GM06990 (cell line): ENCODE results near the gene TIGIT.

Experiments
- DNase-seq: peaks from one replicate; pipeline ENCODE4 v3.0.0-alpha.2; 2011; ENCODE audit not compliant: insufficient read length; ENCODE audit errors: extremely low read depth
- H3K27me3 ChIP-seq: replicated peaks from 2 replicates; pipeline ENCODE4 v1.6.0; 2011; ENCODE audit warnings: low read length; ENCODE audit not compliant: control insufficient read depth, insufficient read depth
- H3K36me3 ChIP-seq: 2 replicates; pipeline ENCODE4 v1.5.1; 2011; ENCODE audit warnings: low read length; ENCODE audit not compliant: control insufficient read depth, insufficient read depth
- H3K4me3 ChIP-seq: replicated peaks from 2 replicates; pipeline ENCODE4 v1.5.1; 2011; ENCODE audit warnings: low read depth, mild to moderate bottlenecking, control low read depth, low read length
- TF ChIP-seq, protein P1 (sequence below): IDR thresholded peaks from 2 replicates; pipeline ENCODE4 v1.5.1; 2011; ENCODE audit warnings: low read length, control low read depth, mild to moderate bottlenecking, inconsistent platforms; ENCODE audit not compliant: insufficient read depth, poor library complexity, severe bottlenecking

TIGIT gene

DNA sequence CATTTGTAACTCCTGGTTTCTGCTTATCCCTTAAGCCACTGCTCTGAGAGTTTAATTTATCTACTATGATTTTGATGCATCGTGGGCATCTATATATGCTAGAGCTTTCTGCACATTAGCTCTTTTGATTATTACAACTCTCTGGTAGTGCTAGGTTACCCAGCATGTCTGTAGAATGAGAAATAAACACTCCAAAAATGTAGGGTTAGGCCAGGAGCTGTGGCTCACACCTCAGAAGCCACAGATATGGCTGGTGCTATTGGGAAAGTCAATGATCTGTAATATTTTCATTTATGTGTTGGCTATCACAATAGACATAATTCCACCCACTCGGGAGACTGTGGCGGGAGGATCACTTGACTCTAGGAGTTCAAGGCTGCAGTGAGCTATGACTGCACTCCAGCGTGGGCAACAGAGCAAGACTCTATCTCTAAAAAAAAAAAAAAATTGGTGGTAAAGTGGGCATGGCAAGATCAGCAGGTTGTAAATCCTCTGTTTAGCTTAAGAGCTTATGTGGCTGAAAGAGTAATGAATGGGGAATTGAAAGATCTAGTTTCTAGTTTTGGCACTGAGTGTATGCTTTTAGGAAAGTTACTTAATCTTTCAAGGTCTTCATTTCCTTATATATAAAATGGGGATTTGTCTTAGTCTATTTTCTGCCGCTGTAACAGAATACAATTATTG lies 6.3 kb downstream of the TIGIT start:
- TF ChIP-seq, protein P1, sequence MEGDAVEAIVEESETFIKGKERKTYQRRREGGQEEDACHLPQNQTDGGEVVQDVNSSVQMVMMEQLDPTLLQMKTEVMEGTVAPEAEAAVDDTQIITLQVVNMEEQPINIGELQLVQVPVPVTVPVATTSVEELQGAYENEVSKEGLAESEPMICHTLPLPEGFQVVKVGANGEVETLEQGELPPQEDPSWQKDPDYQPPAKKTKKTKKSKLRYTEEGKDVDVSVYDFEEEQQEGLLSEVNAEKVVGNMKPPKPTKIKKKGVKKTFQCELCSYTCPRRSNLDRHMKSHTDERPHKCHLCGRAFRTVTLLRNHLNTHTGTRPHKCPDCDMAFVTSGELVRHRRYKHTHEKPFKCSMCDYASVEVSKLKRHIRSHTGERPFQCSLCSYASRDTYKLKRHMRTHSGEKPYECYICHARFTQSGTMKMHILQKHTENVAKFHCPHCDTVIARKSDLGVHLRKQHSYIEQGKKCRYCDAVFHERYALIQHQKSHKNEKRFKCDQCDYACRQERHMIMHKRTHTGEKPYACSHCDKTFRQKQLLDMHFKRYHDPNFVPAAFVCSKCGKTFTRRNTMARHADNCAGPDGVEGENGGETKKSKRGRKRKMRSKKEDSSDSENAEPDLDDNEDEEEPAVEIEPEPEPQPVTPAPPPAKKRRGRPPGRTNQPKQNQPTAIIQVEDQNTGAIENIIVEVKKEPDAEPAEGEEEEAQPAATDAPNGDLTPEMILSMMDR: no peak
- Histone ChIP-seq H3K4me3 (no peak overlapping the region), H3K27me3 (no peaks in the 10 kb centered on the region), H3K36me3 (no peaks in the 10 kb centered on the region)
- DNase-seq: no peak

DNA sequence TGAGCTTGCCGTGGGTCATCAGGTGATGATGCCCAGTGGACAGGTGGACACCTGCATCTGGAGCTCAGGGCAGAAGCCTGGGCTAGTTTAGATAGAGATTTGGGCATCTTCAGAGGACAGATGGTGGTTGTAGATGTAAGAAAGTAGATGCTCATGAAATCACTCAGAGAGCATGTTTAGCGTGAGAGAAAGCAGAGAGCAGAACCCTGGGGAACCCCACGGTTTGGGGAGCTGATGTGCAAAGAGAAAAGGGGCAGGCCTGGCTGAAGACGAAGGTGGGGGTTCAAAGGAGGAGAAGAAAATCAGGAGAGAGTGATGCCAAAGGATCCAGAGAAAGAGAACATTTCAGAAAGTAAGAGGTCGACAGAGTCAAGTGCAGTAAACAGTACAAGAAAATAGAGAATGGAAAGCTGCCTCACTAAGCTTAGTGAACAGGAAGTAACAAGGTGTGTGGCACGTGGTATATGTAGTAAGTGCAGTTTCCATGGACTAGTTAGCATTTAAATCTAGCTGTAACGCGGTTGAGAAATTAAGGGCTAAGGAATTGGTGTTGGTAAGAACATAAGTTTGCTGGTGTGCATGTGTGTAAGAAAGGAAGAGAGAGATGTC lies 13.5 kb downstream of the TIGIT start:
- Histone ChIP-seq H3K27me3 (no peaks in the 10 kb centered on the region), H3K4me3 (0 out of 2 replicates have a peak overlapping the region, but pooled peaks have one; percentile 32), H3K36me3 (no peaks in the 10 kb centered on the region)
- peak; percentile 25 for DNase-seq
- TF ChIP-seq, protein P1: no peak

DNA sequence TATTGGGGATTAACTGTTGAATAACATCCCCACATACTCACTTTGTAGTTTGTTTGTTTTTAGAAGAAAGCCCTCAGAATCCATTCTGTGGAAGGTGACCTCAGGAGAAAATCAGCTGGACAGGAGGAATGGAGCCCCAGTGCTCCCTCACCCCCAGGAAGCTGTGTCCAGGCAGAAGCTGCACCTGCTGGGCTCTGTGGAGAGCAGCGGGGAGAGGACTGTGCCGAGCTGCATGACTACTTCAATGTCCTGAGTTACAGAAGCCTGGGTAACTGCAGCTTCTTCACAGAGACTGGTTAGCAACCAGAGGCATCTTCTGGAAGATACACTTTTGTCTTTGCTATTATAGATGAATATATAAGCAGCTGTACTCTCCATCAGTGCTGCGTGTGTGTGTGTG lies 14.0 kb downstream of the TIGIT start:
- H3K4me3 ChIP-seq: peak overlapping the region; percentile 32
- DNase-seq: peak; percentile 24
- TF ChIP-seq, protein P1: no peak
- no peaks in the 10 kb centered on the region for H3K27me3 ChIP-seq
- H3K36me3 ChIP-seq: no peaks in the 10 kb centered on the region

GRCh38 chr3:114308377-114308776 lies 14.5 kb downstream of the TIGIT start:
- H3K27me3 ChIP-seq: no peaks in the 10 kb centered on the region
- TF ChIP-seq, protein P1: no peak
- H3K4me3 ChIP-seq: no peak overlapping the region
- DNase-seq: no peak
- H3K36me3 ChIP-seq: no peaks in the 10 kb centered on the region

DNA sequence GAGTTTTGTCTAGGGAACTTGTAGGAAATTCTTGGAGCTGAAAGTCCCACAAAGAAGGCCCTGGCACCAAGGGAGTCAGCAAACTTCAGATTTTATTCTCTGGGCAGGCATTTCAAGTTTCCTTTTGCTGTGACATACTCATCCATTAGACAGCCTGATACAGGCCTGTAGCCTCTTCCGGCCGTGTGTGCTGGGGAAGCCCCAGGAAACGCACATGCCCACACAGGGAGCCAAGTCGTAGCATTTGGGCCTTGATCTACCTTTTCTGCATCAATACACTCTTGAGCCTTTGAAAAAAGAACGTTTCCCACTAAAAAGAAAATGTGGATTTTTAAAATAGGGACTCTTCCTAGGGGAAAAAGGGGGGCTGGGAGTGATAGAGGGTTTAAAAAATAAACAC lies 15.0 kb downstream of the TIGIT start:
- peak; percentile 57 for DNase-seq
- Histone ChIP-seq H3K4me3 (no peak overlapping the region), H3K36me3 (no peaks in the 10 kb centered on the region), H3K27me3 (no peaks in the 10 kb centered on the region)
- TF ChIP-seq, protein P1: no peak

DNA sequence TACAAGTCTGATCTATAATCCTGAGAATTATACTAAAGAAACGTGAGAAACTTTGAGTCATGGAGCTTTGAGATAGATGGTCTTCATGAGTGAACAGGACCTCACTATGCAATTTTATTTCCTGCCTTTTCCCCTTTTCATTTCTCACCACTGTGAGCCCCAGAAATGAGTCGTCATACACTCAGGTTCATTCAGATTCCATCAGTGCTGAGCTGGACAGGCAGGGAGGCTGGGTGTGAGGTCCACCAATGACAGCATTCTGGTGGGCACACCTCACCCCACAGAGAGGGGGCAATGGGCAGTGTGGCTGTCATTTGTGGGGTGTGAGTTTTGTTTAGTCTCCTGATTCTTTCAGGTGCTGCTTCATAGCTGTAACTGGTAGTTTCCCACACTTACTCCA lies 16.9 kb downstream of the TIGIT start:
- H3K4me3 ChIP-seq: no peak overlapping the region
- no peak for DNase-seq
- TF ChIP-seq, protein P1: no peak
- no peaks in the 10 kb centered on the region for H3K27me3 ChIP-seq
- H3K36me3 ChIP-seq: no peaks in the 10 kb centered on the region
